ENCODE measurements around the gene WDFY1.
A peak's percentile ranks its signal among the peaks of the same experiment; 100 is the strongest.

WDFY1 gene

DNA sequence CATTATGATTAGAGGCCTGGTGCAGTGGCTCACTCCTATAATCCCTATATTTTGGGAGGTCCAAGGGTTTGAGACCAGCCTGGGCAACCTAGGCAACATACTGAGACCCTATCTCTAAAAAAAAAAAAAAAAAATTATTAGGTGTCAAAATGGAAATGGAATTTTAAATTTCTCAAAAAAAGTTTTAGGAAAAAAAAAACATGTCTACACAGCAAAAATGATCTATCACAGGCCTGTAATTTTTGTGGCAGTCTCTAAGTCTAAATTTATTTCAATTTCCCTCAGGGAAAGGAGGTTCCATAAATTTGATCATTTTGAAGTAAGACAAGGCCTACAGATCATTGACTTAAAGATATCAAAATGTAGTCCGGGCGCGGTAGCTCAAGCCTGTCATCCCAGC, 28.5 kb upstream of the WDFY1 start:
- no peak overlapping the region for H2AFZ ChIP-seq (ENCODE audit: low read depth, low read length)
- H3K27me3 ChIP-seq (ENCODE audit: insufficient read depth, low read length): no peaks in the 10 kb centered on the region
- H3K9me3 ChIP-seq (ENCODE audit: low read length): no peaks in the 10 kb centered on the region
- no peak overlapping the region for H3K4me3 ChIP-seq (ENCODE audit: low read length)
- H3K4me1 ChIP-seq (ENCODE audit: insufficient read depth, low read length): no peaks in the 10 kb centered on the region
- peaks cover 2% of the 10 kb centered on the region for H3K36me3 ChIP-seq (ENCODE audit: insufficient read depth, low read length)

DNA sequence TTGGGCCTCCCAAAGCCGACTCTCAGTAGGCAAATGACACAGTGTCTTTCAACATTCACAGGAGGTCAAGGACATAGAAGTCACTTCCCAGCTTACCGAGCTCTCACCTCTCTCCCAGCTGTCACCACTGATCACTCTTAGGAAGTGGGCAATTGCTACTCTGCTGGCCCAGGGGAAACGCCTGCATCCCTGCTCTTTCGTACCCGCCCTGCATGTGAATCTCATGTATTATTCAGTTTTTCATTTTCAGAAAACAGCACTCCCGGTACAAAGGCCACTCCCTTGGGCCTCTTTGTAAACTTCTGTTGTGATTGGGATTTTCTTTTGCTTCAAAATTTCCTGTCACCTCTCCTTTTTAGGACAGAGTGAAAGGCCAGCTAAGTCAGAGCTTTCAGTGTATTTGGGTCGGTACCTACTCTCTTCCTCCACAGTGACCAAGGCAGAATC, 27.5 kb upstream of the WDFY1 start:
- Histone ChIP-seq H2AFZ (ENCODE audit: low read depth, low read length) (no peak overlapping the region), H3K27me3 (ENCODE audit: insufficient read depth, low read length) (no peaks in the 10 kb centered on the region), H3K36me3 (ENCODE audit: insufficient read depth, low read length) (peaks cover 6% of the 10 kb centered on the region), H3K9me3 (ENCODE audit: low read length) (no peaks in the 10 kb centered on the region), H3K4me3 (ENCODE audit: low read length) (no peak overlapping the region), H3K4me1 (ENCODE audit: insufficient read depth, low read length) (no peaks in the 10 kb centered on the region)

GRCh38 chr2:223971731-223972130, 26.6 kb upstream of the WDFY1 start:
- no peaks in the 10 kb centered on the region for H3K9me3 ChIP-seq (ENCODE audit: low read length)
- H3K4me1 ChIP-seq (ENCODE audit: insufficient read depth, low read length): no peaks in the 10 kb centered on the region
- no peak overlapping the region for H2AFZ ChIP-seq (ENCODE audit: low read depth, low read length)
- H3K27me3 ChIP-seq (ENCODE audit: insufficient read depth, low read length): no peaks in the 10 kb centered on the region
- H3K36me3 ChIP-seq (ENCODE audit: insufficient read depth, low read length): peaks cover 12% of the 10 kb centered on the region
- no peak overlapping the region for H3K4me3 ChIP-seq (ENCODE audit: low read length)

GRCh38 chr2:223970343-223971128, 25.4 kb upstream of the WDFY1 start:
- Histone ChIP-seq H3K4me3 (ENCODE audit: low read length) (no peak overlapping the region), H3K27me3 (ENCODE audit: insufficient read depth, low read length) (no peaks in the 10 kb centered on the region), H3K4me1 (ENCODE audit: insufficient read depth, low read length) (no peaks in the 10 kb centered on the region), H3K9me3 (ENCODE audit: low read length) (no peaks in the 10 kb centered on the region), H3K36me3 (ENCODE audit: insufficient read depth, low read length) (peaks cover 21% of the 10 kb centered on the region), H2AFZ (ENCODE audit: low read depth, low read length) (no peak overlapping the region)

DNA sequence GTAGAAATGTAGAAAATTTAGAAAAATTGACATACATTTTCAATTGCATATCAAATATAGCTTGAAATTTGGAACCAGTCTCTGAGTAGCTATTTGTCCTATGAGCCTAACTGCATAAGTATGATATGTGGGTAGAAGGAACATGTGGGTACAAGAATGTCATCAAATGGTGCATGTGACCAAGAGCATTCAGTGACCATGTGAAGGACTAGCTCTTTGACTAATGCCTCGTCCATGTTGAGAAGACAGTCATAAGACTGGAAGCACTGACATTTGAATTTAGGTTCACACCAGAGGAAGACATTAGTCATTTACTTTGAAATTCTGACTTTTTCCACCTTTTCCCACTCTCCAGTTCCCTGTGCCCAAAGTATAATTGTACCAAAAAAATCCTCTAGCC, 24.7 kb upstream of the WDFY1 start:
- Histone ChIP-seq H3K4me3 (ENCODE audit: low read length) (no peak overlapping the region), H3K36me3 (ENCODE audit: insufficient read depth, low read length) (peaks cover 28% of the 10 kb centered on the region), H3K4me1 (ENCODE audit: insufficient read depth, low read length) (no peaks in the 10 kb centered on the region), H3K9me3 (ENCODE audit: low read length) (no peaks in the 10 kb centered on the region), H2AFZ (ENCODE audit: low read depth, low read length) (no peak overlapping the region), H3K27me3 (ENCODE audit: insufficient read depth, low read length) (no peaks in the 10 kb centered on the region)

- Histone ChIP-seq H3K36me3 (ENCODE audit: insufficient read depth, low read length) (peaks cover 34% of the 10 kb centered on the region), H3K4me1 (ENCODE audit: insufficient read depth, low read length) (no peaks in the 10 kb centered on the region), H2AFZ (ENCODE audit: low read depth, low read length) (no peak overlapping the region), H3K4me3 (ENCODE audit: low read length) (no peak overlapping the region), H3K27me3 (ENCODE audit: insufficient read depth, low read length) (no peaks in the 10 kb centered on the region), H3K9me3 (ENCODE audit: low read length) (no peaks in the 10 kb centered on the region)
Observed at GRCh38 chr2:223969315-223969714, 24.2 kb upstream of the WDFY1 start.

DNA sequence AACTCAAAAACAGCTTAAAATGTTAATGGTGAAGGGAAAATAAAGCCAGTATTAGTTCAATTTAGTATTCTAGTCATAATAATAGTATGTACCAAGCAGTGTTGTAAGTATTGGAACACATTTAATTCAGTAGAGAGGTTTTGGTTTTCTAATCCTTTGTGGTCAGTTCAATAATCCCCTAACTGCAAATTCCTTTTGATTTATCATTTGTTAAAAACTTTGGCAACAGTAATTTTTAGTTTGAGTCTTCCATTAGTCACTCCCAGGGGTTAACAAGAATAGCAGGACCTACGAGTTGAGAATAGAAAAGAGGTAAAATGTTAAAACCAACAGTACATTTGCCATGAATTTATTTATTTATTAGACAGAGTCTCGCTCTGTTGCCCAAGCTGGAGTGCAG, 22.8 kb upstream of the WDFY1 start:
- Histone ChIP-seq H3K27me3 (ENCODE audit: insufficient read depth, low read length) (no peaks in the 10 kb centered on the region), H3K4me3 (ENCODE audit: low read length) (no peak overlapping the region), H3K4me1 (ENCODE audit: insufficient read depth, low read length) (no peaks in the 10 kb centered on the region), H2AFZ (ENCODE audit: low read depth, low read length) (no peak overlapping the region), H3K9me3 (ENCODE audit: low read length) (no peaks in the 10 kb centered on the region), H3K36me3 (ENCODE audit: insufficient read depth, low read length) (peaks cover 42% of the 10 kb centered on the region)

DNA sequence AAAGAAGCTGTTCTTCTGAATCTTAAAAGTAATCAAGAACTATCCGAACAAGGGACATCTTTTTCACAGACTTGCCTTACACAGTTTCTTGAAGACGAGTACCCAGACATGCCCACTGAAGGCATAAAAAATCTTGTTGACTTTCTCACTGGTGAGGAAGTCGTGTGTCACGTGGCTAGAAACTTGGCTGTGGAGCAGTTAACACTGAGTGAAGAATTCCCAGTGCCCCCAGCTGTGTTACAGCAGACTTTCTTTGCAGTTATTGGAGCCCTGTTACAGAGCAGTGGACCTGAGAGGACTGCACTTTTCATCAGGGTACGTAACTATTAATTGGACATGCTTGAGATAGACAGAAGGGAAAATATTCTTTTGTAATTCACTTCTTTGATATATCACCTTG, 14.6 kb upstream of the WDFY1 start:
- H3K4me1 ChIP-seq (ENCODE audit: insufficient read depth, low read length): peaks cover 37% of the 10 kb centered on the region
- H2AFZ ChIP-seq (ENCODE audit: low read depth, low read length): no peak overlapping the region
- peak overlapping the region; percentile 14 for H3K4me3 ChIP-seq (ENCODE audit: low read length)
- H3K27me3 ChIP-seq (ENCODE audit: insufficient read depth, low read length): no peaks in the 10 kb centered on the region
- H3K9me3 ChIP-seq (ENCODE audit: low read length): no peaks in the 10 kb centered on the region
- H3K36me3 ChIP-seq (ENCODE audit: insufficient read depth, low read length): peaks cover 40% of the 10 kb centered on the region

GRCh38 chr2:223957092-223957851, 12.1 kb upstream of the WDFY1 start, which contains the start of gene MRPL44:
Gene MRPL44 (plus strand): TSS chr2:223957463. CDS start chr2:223957473, 10 bp downstream.
- Histone ChIP-seq H3K4me1 (ENCODE audit: insufficient read depth, low read length) (peaks cover 42% of the 10 kb centered on the region), H3K9me3 (ENCODE audit: low read length) (no peaks in the 10 kb centered on the region), H3K4me3 (ENCODE audit: low read length) (peak within 1 kb of the TSS; percentile 92), H3K27me3 (ENCODE audit: insufficient read depth, low read length) (no peaks in the 10 kb centered on the region), H3K36me3 (ENCODE audit: insufficient read depth, low read length) (peaks cover 27% of the 10 kb centered on the region), H2AFZ (ENCODE audit: low read depth, low read length) (peak within 1 kb of the TSS; percentile 68)

DNA sequence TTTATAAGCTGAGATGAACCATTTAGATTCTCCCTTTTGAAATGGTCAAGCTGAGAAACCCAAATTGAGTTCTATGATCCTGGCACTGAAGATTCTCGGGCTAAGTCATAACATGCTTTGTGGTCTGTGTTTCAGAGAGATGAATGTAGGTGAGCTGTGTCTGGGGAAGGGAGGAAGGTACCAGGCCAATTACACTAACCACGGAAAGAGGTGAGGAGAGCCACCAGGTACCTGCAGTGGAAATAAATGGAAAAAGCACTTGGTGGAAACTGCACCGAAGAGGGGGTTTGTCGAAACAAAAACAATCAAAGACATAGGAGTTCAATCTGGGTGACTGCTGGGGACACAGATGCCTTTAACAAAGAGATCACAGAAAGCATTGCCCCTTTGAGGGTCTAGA, 11.2 kb upstream of the WDFY1 start:
- no peak overlapping the region for H3K4me3 ChIP-seq (ENCODE audit: low read length)
- peaks cover 19% of the 10 kb centered on the region for H3K36me3 ChIP-seq (ENCODE audit: insufficient read depth, low read length)
- peak overlapping the region; percentile 68 for H2AFZ ChIP-seq (ENCODE audit: low read depth, low read length)
- H3K9me3 ChIP-seq (ENCODE audit: low read length): no peaks in the 10 kb centered on the region
- no peaks in the 10 kb centered on the region for H3K27me3 ChIP-seq (ENCODE audit: insufficient read depth, low read length)
- peaks cover 47% of the 10 kb centered on the region for H3K4me1 ChIP-seq (ENCODE audit: insufficient read depth, low read length)

DNA sequence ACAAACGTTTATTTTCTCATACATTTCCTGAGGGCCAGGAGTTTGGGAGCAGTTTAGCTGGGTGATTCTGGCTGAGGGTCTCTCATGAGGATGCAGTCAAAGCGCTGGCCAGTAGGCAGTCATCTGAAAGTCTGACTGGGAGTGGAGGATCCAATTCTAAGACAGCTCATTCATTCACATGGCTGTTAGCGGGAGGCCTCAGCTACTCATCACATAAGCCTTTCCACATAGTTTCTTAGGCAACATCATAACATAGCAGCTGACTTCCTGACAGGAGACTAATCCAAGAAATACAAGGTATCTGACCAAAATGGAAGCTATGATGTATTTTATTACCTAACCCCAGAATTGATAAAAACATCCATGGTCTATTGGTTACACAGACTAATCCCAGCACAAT, 9.3 kb upstream of the WDFY1 start:
- peaks cover 31% of the 10 kb centered on the region for H3K4me1 ChIP-seq (ENCODE audit: insufficient read depth, low read length)
- no peak overlapping the region for H3K4me3 ChIP-seq (ENCODE audit: low read length)
- H3K9me3 ChIP-seq (ENCODE audit: low read length): no peaks in the 10 kb centered on the region
- peaks cover 2% of the 10 kb centered on the region for H3K36me3 ChIP-seq (ENCODE audit: insufficient read depth, low read length)
- no peak overlapping the region for H2AFZ ChIP-seq (ENCODE audit: low read depth, low read length)
- H3K27me3 ChIP-seq (ENCODE audit: insufficient read depth, low read length): no peaks in the 10 kb centered on the region

- Histone ChIP-seq H2AFZ (ENCODE audit: low read depth, low read length) (peak overlapping the region; percentile 12), H3K9me3 (ENCODE audit: low read length) (no peaks in the 10 kb centered on the region), H3K4me1 (ENCODE audit: insufficient read depth, low read length) (peaks cover 17% of the 10 kb centered on the region), H3K4me3 (ENCODE audit: low read length) (no peak overlapping the region), H3K36me3 (ENCODE audit: insufficient read depth, low read length) (no peaks in the 10 kb centered on the region), H3K27me3 (ENCODE audit: insufficient read depth, low read length) (no peaks in the 10 kb centered on the region)
Observed at GRCh38 chr2:223952280-223952968, 7.3 kb upstream of the WDFY1 start.

Data from neuron (in vitro differentiated cells).